SK-N-SH (cell line): ENCODE results near the gene KANSL3. TPM values are rescaled to one million over a fixed set of nuclear protein-coding genes. Genes with fewer than 3 reads are reported as not detected.

Experiments used
- CTCF ChIA-PET: fragments of 300-600, 350-600 bp; formaldehyde crosslinking; extraction: SDS; loops from one replicate; lab custom pipeline; 2021; lab: Yijun Ruan, JAX
- POLR2A ChIA-PET: fragments of 350-600 bp; sonication (Branson Sonifier 250); formaldehyde crosslinking; extraction: SDS; loops from one replicate; lab custom pipeline; 2020; ENCODE audit warnings: antibody characterized with exemption, inconsistent platforms; lab: Yijun Ruan, JAX
- DNase-seq: peaks from one replicate; pipeline ENCODE4 v3.0.0; 2012
- H2AFZ ChIP-seq: fragments of 200-600 bp; sonication (generic); 2 replicates; pipeline ENCODE4 v1.8.1; 2016; ENCODE audit warnings: antibody characterized with exemption, mild to moderate bottlenecking, low read depth
- H3F3A ChIP-seq: fragments of 200-600 bp; sonication (generic); replicated peaks from 2 replicates; pipeline ENCODE3; 2016; ENCODE audit warnings: antibody characterized with exemption, mild to moderate bottlenecking; ENCODE audit not compliant: insufficient read depth
- H3K27ac ChIP-seq, 2 experiments: fragments of 200-500 bp in 1 of 2; fragments of 200-600 bp in 1 of 2; sonication (Bioruptor generic) in 1 of 2; sonication (generic), shearing (Covaris generic) in 1 of 2; 2 replicates each; pipeline versions ENCODE4 v1.5.1 to v1.6.1; 2014 to 2016; ENCODE audit warnings: low read depth in 2 of 2, inconsistent platforms in 1 of 2, low read length in 1 of 2, mild to moderate bottlenecking in 1 of 2, mixed read lengths in 1 of 2
- H3K27me3 ChIP-seq: fragments of 200-600 bp; sonication (generic), shearing (Covaris generic); 2 replicates; pipeline ENCODE4 v1.6.1; 2016; ENCODE audit warnings: mixed run types; ENCODE audit not compliant: insufficient read depth
- H3K36me3 ChIP-seq, 2 experiments: fragments of 200-500 bp in 1 of 2; fragments of 200-600 bp in 1 of 2; sonication (Bioruptor generic) in 1 of 2; sonication (generic) in 1 of 2; replicated peaks in 1 of 2; 2 replicates each; pipeline versions ENCODE3 to v1.5.1; 2014 to 2016; ENCODE audit warnings: low read length in 1 of 2, mild to moderate bottlenecking in 1 of 2; ENCODE audit not compliant: insufficient read depth in 2 of 2, control insufficient read depth in 1 of 2
- H3K4me1 ChIP-seq, 2 experiments: fragments of 200-500 bp in 1 of 2; fragments of 200-600 bp in 1 of 2; sonication (Bioruptor generic) in 1 of 2; sonication (generic), shearing (Covaris generic) in 1 of 2; 2 replicates each; pipeline versions ENCODE4 v1.5.1 to v1.6.1; 2014 to 2016; ENCODE audit warnings: low read depth in 1 of 2, low read length in 1 of 2, mixed run types in 1 of 2; ENCODE audit not compliant: insufficient read depth in 2 of 2, control insufficient read depth in 1 of 2
- H3K4me2 ChIP-seq: fragments of 200-600 bp; sonication (generic), shearing (Covaris generic); 2 replicates; pipeline ENCODE4 v1.6.1; 2017; ENCODE audit warnings: mixed run types
- H3K4me3 ChIP-seq, 2 experiments: fragments of 200-500 bp in 1 of 2; fragments of 200-600 bp in 1 of 2; sonication (Bioruptor generic) in 1 of 2; sonication (generic), shearing (Covaris generic) in 1 of 2; 2 replicates each; pipeline versions ENCODE4 v1.5.1 to v1.8.1; 2014 to 2016; ENCODE audit warnings: low read depth in 2 of 2, inconsistent platforms in 1 of 2, low read length in 1 of 2, mild to moderate bottlenecking in 1 of 2, mixed read lengths in 1 of 2, moderate library complexity in 1 of 2
- H3K79me2 ChIP-seq: fragments of 200-600 bp; sonication (generic); 2 replicates; pipeline ENCODE4 v1.8.1; 2017; ENCODE audit warnings: mild to moderate bottlenecking; ENCODE audit not compliant: insufficient read depth
- H3K9ac ChIP-seq: fragments of 200-600 bp; sonication (generic); 2 replicates; pipeline ENCODE4 v1.6.1; 2017; ENCODE audit warnings: mixed run types
- H3K9me2 ChIP-seq: fragments of 200-600 bp; sonication (generic); 2 replicates; pipeline ENCODE4 v1.6.1; 2017; ENCODE audit warnings: mixed run types
- H3K9me3 ChIP-seq: fragments of 200-600 bp; sonication (generic); 2 replicates; pipeline ENCODE4 v1.6.1; 2017; ENCODE audit warnings: mixed run types, mild to moderate bottlenecking, moderate library complexity
- H4K20me1 ChIP-seq: fragments of 200-600 bp; sonication (generic); 2 replicates; pipeline ENCODE4 v1.6.1; 2017; ENCODE audit warnings: mild to moderate bottlenecking, mixed run types; ENCODE audit not compliant: insufficient read depth
- ELF1 ChIP-seq: IDR thresholded peaks from 2 replicates; pipeline ENCODE4 v1.4.0; 2012
- EZH2phosphoT487 ChIP-seq: fragments of 200-600 bp; sonication (generic); IDR thresholded peaks from 2 replicates; pipeline ENCODE4 v1.6.1; 2017; ENCODE audit warnings: low read depth, mixed run types, mild to moderate bottlenecking, antibody characterized with exemption, moderate library complexity, borderline replicate concordance
- FOSL2 ChIP-seq: IDR thresholded peaks from 2 replicates; pipeline ENCODE4 v1.4.0; 2012; ENCODE audit warnings: low read depth, mild to moderate bottlenecking, moderate library complexity, borderline replicate concordance
- JUND ChIP-seq: IDR thresholded peaks from 2 replicates; pipeline ENCODE4 v1.4.0; 2012
- MEF2A ChIP-seq: IDR thresholded peaks from 2 replicates; pipeline ENCODE4 v1.4.0; 2012; ENCODE audit warnings: low read depth, borderline replicate concordance
- MXI1 ChIP-seq: IDR thresholded peaks from 2 replicates; pipeline ENCODE4 v1.6.1; 2012; ENCODE audit warnings: mild to moderate bottlenecking, low read depth, low read length, improper control_type of control experiment
- NFIC ChIP-seq: IDR thresholded peaks from 2 replicates; pipeline ENCODE4 v1.4.0; 2012; ENCODE audit warnings: borderline replicate concordance
- NRF1 ChIP-seq: IDR thresholded peaks from 2 replicates; pipeline ENCODE4 v1.6.1; 2012; ENCODE audit warnings: low read depth, mild to moderate bottlenecking, low read length
- RFX5 ChIP-seq: IDR thresholded peaks from 2 replicates; pipeline ENCODE4 v1.6.1; 2012; ENCODE audit warnings: mild to moderate bottlenecking, improper control_type of control experiment, low read length
- SIN3A ChIP-seq: IDR thresholded peaks from 2 replicates; pipeline ENCODE4 v1.6.1; 2012; ENCODE audit warnings: low read depth, mild to moderate bottlenecking, low read length, moderate library complexity, borderline replicate concordance
- TAF1 ChIP-seq: IDR thresholded peaks from 2 replicates; pipeline ENCODE4 v1.6.1; 2012; ENCODE audit warnings: low read depth, mild to moderate bottlenecking, low read length, moderate library complexity, borderline replicate concordance
- TCF12 ChIP-seq: IDR thresholded peaks from 2 replicates; pipeline ENCODE4 v1.4.0; 2012
- TEAD4 ChIP-seq: IDR thresholded peaks from 2 replicates; pipeline ENCODE4 v1.4.0; 2012; ENCODE audit warnings: mild to moderate bottlenecking, borderline replicate concordance; ENCODE audit not compliant: insufficient read depth
- YY1 ChIP-seq: IDR thresholded peaks from 2 replicates; pipeline ENCODE4 v1.4.0; 2012; ENCODE audit warnings: low read depth, mild to moderate bottlenecking
- WGBS: methylation state at CpG from one replicate; pipeline ENCODE4 v1.1.6; 2017; ENCODE audit warnings: low lambda C conversion rate; 5-methylcytosine and 5-hydroxymethylcytosine counted together
- polyA plus RNA-seq, 3 experiments: library from polyadenylated mRNA; depleted of rRNA; stranded (reverse); fragments of >200 nt; gene quantifications; 2 replicates each; pipeline ENCODE4 v1.2.3, GENCODE V29; 2012
- TF ChIP-seq, protein P1 (sequence below): IDR thresholded peaks from 2 replicates; pipeline ENCODE4 v1.6.1; 2012; ENCODE audit warnings: mild to moderate bottlenecking, low read depth, low read length, moderate library complexity
- TF ChIP-seq, protein P2 (sequence below): fragments of 150-350 bp; IDR thresholded peaks from 2 replicates; pipeline ENCODE4 v1.6.1; 2017; ENCODE audit warnings: antibody characterized with exemption, low read length, low read depth, borderline replicate concordance
- TF ChIP-seq, protein P3 (sequence below): IDR thresholded peaks from 2 replicates; pipeline ENCODE4 v1.4.0; 2012; ENCODE audit warnings: low read depth
- TF ChIP-seq, protein P4 (sequence below): IDR thresholded peaks from 2 replicates; pipeline ENCODE4; 2012
- TF ChIP-seq, protein P5 (sequence below): IDR thresholded peaks from 2 replicates; pipeline ENCODE4 v1.4.0; 2012; ENCODE audit warnings: low read depth, borderline replicate concordance

KANSL3 gene
- polyA plus RNA-seq, 1 of the 3 experiments (the other 2 are of a cell fraction) = 10.7 TPM

DNA sequence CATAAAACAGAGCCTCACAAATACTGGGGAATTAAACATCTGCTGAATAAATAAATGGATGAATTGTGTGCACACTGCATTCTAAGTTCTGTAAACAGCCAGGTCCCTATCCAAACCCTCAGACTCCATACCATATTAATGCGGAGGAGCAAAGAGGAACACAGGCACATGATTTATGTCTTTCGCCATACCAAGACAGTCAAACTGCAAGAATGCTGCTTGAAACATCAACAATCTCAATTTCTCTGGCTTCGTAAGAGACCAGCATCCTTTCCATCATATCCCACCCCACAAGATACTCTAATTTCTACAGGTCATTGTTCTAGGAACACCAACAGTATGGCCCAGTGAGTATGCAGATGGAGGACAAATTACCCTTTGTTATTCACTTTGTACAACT is 15.0 kb downstream of the KANSL3 start:
- peaks cover 50% of the 10 kb centered on the region; the same call in 1 of the 2 replicates for H3K79me2 ChIP-seq
- ChIA-PET CTCF (interaction anchor here (1.2 kb wide), 1 partner anchor 140 kb away, joined by 5 read pairs; no protein-coding TSS in a partner anchor), POLR2A (no interaction called here)
- peaks cover 17% of the 10 kb centered on the region for H3F3A ChIP-seq
- no peak overlapping the region for H3K4me2 ChIP-seq
- no peak for DNase-seq
- peaks cover 0 to 20% of the 10 kb centered on the region in 2 experiments; a peak in 3 of 4 replicates for H3K4me1 ChIP-seq
- H3K27me3 ChIP-seq = no peaks in the 10 kb centered on the region
- no peaks in the 10 kb centered on the region for H3K9me3 ChIP-seq
- 98% methylated on average over 3 of the region's 3 CpGs for WGBS
- H3K9ac ChIP-seq = no peak overlapping the region
- TF ChIP-seq, protein P1, sequence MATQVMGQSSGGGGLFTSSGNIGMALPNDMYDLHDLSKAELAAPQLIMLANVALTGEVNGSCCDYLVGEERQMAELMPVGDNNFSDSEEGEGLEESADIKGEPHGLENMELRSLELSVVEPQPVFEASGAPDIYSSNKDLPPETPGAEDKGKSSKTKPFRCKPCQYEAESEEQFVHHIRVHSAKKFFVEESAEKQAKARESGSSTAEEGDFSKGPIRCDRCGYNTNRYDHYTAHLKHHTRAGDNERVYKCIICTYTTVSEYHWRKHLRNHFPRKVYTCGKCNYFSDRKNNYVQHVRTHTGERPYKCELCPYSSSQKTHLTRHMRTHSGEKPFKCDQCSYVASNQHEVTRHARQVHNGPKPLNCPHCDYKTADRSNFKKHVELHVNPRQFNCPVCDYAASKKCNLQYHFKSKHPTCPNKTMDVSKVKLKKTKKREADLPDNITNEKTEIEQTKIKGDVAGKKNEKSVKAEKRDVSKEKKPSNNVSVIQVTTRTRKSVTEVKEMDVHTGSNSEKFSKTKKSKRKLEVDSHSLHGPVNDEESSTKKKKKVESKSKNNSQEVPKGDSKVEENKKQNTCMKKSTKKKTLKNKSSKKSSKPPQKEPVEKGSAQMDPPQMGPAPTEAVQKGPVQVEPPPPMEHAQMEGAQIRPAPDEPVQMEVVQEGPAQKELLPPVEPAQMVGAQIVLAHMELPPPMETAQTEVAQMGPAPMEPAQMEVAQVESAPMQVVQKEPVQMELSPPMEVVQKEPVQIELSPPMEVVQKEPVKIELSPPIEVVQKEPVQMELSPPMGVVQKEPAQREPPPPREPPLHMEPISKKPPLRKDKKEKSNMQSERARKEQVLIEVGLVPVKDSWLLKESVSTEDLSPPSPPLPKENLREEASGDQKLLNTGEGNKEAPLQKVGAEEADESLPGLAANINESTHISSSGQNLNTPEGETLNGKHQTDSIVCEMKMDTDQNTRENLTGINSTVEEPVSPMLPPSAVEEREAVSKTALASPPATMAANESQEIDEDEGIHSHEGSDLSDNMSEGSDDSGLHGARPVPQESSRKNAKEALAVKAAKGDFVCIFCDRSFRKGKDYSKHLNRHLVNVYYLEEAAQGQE = no peak
- TF ChIP-seq, protein P2, sequence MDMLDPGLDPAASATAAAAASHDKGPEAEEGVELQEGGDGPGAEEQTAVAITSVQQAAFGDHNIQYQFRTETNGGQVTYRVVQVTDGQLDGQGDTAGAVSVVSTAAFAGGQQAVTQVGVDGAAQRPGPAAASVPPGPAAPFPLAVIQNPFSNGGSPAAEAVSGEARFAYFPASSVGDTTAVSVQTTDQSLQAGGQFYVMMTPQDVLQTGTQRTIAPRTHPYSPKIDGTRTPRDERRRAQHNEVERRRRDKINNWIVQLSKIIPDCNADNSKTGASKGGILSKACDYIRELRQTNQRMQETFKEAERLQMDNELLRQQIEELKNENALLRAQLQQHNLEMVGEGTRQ = no peak
- TF ChIP-seq, protein P3, sequence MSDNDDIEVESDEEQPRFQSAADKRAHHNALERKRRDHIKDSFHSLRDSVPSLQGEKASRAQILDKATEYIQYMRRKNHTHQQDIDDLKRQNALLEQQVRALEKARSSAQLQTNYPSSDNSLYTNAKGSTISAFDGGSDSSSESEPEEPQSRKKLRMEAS = no peak
- TF ChIP-seq TCF12 = no peak
- TF ChIP-seq ELF1 = no peak
- no peak for TF ChIP-seq TEAD4
- no peak overlapping the region for H3K27ac ChIP-seq
- H3K9me2 ChIP-seq = no peaks in the 10 kb centered on the region
- H3K4me3 ChIP-seq = no peak overlapping the region
- H3K36me3 ChIP-seq = peaks cover 24 to 26% of the 10 kb centered on the region in 2 experiments
- no peak overlapping the region for H2AFZ ChIP-seq
- H4K20me1 ChIP-seq = no peaks in the 10 kb centered on the region

DNA sequence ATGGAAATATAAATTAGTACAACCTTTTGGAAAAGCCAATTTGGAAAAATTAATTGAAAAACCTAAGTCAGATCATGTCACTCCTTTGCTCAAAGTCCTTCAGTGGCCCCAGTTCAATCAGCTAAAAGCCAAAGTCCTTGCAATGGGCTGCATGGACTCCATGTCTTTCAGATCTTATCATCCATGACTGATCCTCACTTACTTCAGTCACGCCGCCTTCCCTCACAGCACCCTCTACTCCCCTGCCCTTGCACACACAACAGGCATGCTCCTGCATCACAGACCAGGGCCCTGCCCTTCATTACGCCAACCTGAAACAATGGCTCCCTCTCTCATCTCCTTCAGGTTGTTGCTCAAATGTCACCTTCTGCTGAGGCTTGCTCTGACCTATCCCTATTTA is 15.6 kb downstream of the KANSL3 start:
- CTCF ChIA-PET = interaction anchor here (1.1 kb wide), 1 partner anchor 16 kb away, joined by 4 read pairs; no protein-coding TSS in a partner anchor
- 94% methylated on average over 3 of the region's 3 CpGs for WGBS
- H3K27me3 ChIP-seq = no peaks in the 10 kb centered on the region
- H3K4me2 ChIP-seq = no peak overlapping the region
- no peak overlapping the region for H2AFZ ChIP-seq
- H3K79me2 ChIP-seq = peaks cover 47% of the 10 kb centered on the region; the same call in 1 of the 2 replicates
- no peak overlapping the region for H3K27ac ChIP-seq
- H3K36me3 ChIP-seq = peaks cover 21% of the 10 kb centered on the region in 2 experiments
- no peak overlapping the region for H3K9ac ChIP-seq
- H3K4me3 ChIP-seq = no peak overlapping the region
- H4K20me1 ChIP-seq = no peaks in the 10 kb centered on the region
- POLR2A ChIA-PET = no interaction called here
- DNase-seq = no peak
- no peaks in the 10 kb centered on the region for H3K9me3 ChIP-seq
- H3K9me2 ChIP-seq = no peaks in the 10 kb centered on the region
- H3K4me1 ChIP-seq = peaks cover 0 to 20% of the 10 kb centered on the region in 2 experiments; a peak in 3 of 4 replicates
- H3F3A ChIP-seq = peaks cover 17% of the 10 kb centered on the region
- TF ChIP-seq, protein P4, sequence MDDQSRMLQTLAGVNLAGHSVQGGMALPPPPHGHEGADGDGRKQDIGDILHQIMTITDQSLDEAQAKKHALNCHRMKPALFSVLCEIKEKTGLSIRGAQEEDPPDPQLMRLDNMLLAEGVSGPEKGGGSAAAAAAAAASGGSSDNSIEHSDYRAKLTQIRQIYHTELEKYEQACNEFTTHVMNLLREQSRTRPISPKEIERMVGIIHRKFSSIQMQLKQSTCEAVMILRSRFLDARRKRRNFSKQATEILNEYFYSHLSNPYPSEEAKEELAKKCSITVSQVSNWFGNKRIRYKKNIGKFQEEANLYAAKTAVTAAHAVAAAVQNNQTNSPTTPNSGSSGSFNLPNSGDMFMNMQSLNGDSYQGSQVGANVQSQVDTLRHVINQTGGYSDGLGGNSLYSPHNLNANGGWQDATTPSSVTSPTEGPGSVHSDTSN = no peak
- TF ChIP-seq TAF1 (no peak), YY1 (no peak), RFX5 (no peak), FOSL2 (no peak), JUND (no peak), TEAD4 (no peak), NFIC (no peak), EZH2phosphoT487 (no peak), MEF2A (no peak), SIN3A (no peak), ELF1 (no peak), NRF1 (no peak), MXI1 (no peak)
- TF ChIP-seq, protein P5, sequence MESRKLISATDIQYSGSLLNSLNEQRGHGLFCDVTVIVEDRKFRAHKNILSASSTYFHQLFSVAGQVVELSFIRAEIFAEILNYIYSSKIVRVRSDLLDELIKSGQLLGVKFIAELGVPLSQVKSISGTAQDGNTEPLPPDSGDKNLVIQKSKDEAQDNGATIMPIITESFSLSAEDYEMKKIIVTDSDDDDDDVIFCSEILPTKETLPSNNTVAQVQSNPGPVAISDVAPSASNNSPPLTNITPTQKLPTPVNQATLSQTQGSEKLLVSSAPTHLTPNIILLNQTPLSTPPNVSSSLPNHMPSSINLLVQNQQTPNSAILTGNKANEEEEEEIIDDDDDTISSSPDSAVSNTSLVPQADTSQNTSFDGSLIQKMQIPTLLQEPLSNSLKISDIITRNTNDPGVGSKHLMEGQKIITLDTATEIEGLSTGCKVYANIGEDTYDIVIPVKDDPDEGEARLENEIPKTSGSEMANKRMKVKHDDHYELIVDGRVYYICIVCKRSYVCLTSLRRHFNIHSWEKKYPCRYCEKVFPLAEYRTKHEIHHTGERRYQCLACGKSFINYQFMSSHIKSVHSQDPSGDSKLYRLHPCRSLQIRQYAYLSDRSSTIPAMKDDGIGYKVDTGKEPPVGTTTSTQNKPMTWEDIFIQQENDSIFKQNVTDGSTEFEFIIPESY = no peak
- TF ChIP-seq, protein P3 = no peak
